ENCODE data around the gene ABCC5.

ABCC5 gene

GRCh38 chr3:183907911-183908331 lies 109.8 kb downstream of the ABCC5 start:
- TF ChIP-seq, protein P1, sequence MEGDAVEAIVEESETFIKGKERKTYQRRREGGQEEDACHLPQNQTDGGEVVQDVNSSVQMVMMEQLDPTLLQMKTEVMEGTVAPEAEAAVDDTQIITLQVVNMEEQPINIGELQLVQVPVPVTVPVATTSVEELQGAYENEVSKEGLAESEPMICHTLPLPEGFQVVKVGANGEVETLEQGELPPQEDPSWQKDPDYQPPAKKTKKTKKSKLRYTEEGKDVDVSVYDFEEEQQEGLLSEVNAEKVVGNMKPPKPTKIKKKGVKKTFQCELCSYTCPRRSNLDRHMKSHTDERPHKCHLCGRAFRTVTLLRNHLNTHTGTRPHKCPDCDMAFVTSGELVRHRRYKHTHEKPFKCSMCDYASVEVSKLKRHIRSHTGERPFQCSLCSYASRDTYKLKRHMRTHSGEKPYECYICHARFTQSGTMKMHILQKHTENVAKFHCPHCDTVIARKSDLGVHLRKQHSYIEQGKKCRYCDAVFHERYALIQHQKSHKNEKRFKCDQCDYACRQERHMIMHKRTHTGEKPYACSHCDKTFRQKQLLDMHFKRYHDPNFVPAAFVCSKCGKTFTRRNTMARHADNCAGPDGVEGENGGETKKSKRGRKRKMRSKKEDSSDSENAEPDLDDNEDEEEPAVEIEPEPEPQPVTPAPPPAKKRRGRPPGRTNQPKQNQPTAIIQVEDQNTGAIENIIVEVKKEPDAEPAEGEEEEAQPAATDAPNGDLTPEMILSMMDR (IDR thresholded peaks at IDR 0.05; ENCODE audit: insufficient read depth, low read depth, low read length, missing control alignments) = no peak
- DNase-seq (ENCODE audit: low read depth) = no peak
- no peak overlapping the region for H3K4me3 ChIP-seq (ENCODE audit: low read depth, low read length)

- no peak overlapping the region for H3K4me3 ChIP-seq (ENCODE audit: low read depth, low read length)
- DNase-seq (ENCODE audit: low read depth) = no peak
- TF ChIP-seq, protein P1 (IDR thresholded peaks at IDR 0.05; ENCODE audit: insufficient read depth, low read depth, low read length, missing control alignments) = no peak
These were observed 110.5 kb downstream of the ABCC5 start for GRCh38 chr3:183907176-183907575.

- TF ChIP-seq, protein P1 (IDR thresholded peaks at IDR 0.05; ENCODE audit: insufficient read depth, low read depth, low read length, missing control alignments) = no peak
These were observed 111.3 kb downstream of the ABCC5 start for GRCh38 chr3:183906234-183906921.

DNA sequence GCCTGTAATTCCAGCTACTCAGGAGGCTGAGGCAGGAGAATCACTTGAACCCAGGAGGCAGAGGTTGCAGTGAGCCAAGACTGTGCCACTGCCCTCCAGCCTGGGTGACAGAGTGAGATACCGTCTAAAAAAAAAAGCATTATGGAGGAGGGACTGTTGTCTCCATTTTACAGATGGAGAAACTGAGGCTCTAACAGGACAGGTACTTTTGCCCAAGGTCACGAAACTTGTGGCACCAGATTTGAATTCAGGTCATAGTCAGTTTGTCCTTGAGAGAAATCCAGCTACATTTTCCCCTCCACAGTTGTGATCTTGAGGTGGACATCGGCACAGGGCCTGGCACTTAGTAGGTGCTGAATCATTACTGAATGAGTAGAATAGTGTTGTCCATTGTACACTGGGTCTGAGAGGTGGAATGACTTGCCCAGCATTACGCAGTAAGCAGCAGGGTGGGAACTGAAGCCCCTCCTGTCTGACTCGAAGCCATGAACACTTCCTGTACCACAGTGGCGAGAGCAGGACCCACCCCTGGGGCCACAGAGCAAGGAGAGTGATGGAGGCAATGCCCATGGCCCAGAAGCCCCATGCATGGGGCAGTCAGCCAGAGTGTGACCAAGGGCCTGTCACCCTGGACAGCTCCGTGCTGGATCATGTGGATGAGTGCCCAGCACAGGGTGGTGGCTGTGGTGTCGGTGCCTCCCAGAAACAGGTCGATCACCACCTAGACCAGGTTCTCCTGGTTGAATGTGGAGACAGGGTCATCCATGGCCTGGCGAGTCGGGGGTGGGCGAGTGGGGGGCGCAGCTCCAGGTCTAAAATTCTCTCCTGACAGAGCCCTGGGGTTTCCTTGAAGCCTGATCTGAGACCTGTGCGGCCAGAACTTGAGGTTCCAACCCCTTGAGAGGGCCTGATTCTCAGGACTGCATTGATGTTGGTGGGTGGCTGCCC lies 112.6 kb downstream of the ABCC5 start:
- TF ChIP-seq, protein P1 (IDR thresholded peaks at IDR 0.05; ENCODE audit: insufficient read depth, low read depth, low read length, missing control alignments) = no peak
- no peak for DNase-seq (ENCODE audit: low read depth)
- H3K4me3 ChIP-seq (ENCODE audit: low read depth, low read length) = no peak overlapping the region

More at GRCh38 chr3:183906234-183906921, 111.3 kb downstream of the ABCC5 start:
- no peak overlapping the region for H3K4me3 ChIP-seq (ENCODE audit: low read depth, low read length)
- no peak for DNase-seq (ENCODE audit: low read depth)

GRCh38 chr3:183898028-183898431 lies 119.7 kb downstream of the ABCC5 start:
- no peak overlapping the region for H3K4me3 ChIP-seq (ENCODE audit: low read depth, low read length)
- no peak for DNase-seq (ENCODE audit: low read depth)
- TF ChIP-seq, protein P1 (IDR thresholded peaks at IDR 0.05; ENCODE audit: insufficient read depth, low read depth, low read length, missing control alignments) = no peak

DNA sequence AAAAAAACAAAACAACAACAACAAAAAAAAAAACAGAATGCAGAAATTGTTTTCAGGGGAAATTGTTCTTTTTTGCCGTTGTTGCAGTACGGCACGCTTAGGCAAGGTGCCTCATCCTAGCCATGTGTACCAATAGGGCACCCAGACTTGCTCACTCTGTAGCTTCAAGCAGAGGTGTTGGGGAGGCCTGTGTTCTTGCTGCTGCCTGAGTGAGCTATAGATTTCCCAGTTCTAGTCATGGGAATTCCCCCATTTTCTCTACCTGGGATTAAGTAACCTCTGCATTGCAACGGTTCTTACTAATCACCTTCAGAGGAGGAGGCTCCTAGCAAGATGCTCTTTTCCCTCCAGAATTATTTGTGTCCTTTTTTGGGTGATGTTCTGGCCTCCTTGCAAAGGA lies 120.1 kb downstream of the ABCC5 start:
- TF ChIP-seq, protein P1 (IDR thresholded peaks at IDR 0.05; ENCODE audit: insufficient read depth, low read depth, low read length, missing control alignments) = no peak
- peak; percentile 30 for DNase-seq (ENCODE audit: low read depth)
- H3K4me3 ChIP-seq (ENCODE audit: low read depth, low read length) = no peak overlapping the region
